RWPE2 (cell line): Measurements from ENCODE around the gene ANXA11.
"Not testable (repeated sequence)": the region's sequence is repeated elsewhere in the genome, so short reads cannot be mapped to it uniquely, and the experiment has no call there.

Experiments
- ATAC-seq: fragments of 200-7000 bp; cut with Tn5 transposase; 3 replicates; pipeline ENCODE4 v1.9.1; 2021; ENCODE audit warnings: low read depth
- DNase-seq: peaks from one replicate; pipeline ENCODE4 v3.0.0-alpha.2; 2020; ENCODE audit warnings: low spot score
- H3K27ac ChIP-seq: fragments of 450-650 bp; 2 replicates; pipeline ENCODE4 v1.5.1; 2017; ENCODE audit warnings: mild to moderate bottlenecking; ENCODE audit not compliant: poor library complexity, severe bottlenecking
- H3K27me3 ChIP-seq: fragments of 250-450 bp; sonication (Bioruptor Pico); 2 replicates; pipeline ENCODE4 v1.5.1; 2021; ENCODE audit warnings: mild to moderate bottlenecking, moderate library complexity; ENCODE audit not compliant: insufficient read depth, poor library complexity, severe bottlenecking
- H3K36me3 ChIP-seq: fragments of 250-450 bp; sonication (Bioruptor Pico); 2 replicates; pipeline ENCODE4 v1.5.1; 2020; ENCODE audit warnings: low read depth, mild to moderate bottlenecking, moderate library complexity
- H3K4me1 ChIP-seq: fragments of 250-450 bp; sonication (Bioruptor Pico); 2 replicates; pipeline ENCODE4 v1.5.1; 2021; ENCODE audit warnings: mild to moderate bottlenecking, moderate library complexity; ENCODE audit not compliant: insufficient read depth, poor library complexity, severe bottlenecking
- H3K4me3 ChIP-seq: fragments of 250-450 bp; sonication (Bioruptor Pico); 2 replicates; pipeline ENCODE4 v1.5.1; 2021; ENCODE audit warnings: mild to moderate bottlenecking, moderate library complexity; ENCODE audit not compliant: severe bottlenecking
- H3K9me3 ChIP-seq: fragments of 250-450 bp; sonication (Bioruptor Pico); 2 replicates; pipeline ENCODE4 v1.5.1; 2021; ENCODE audit warnings: mild to moderate bottlenecking, moderate library complexity; ENCODE audit not compliant: severe bottlenecking
- TF ChIP-seq, protein P1 (sequence below): fragments of 450-650 bp; IDR thresholded peaks from one replicate; pipeline ENCODE4 v1.5.1; 2017; ENCODE audit warnings: mild to moderate bottlenecking, moderate library complexity; ENCODE audit not compliant: poor library complexity, severe bottlenecking

Gene ANXA11

DNA sequence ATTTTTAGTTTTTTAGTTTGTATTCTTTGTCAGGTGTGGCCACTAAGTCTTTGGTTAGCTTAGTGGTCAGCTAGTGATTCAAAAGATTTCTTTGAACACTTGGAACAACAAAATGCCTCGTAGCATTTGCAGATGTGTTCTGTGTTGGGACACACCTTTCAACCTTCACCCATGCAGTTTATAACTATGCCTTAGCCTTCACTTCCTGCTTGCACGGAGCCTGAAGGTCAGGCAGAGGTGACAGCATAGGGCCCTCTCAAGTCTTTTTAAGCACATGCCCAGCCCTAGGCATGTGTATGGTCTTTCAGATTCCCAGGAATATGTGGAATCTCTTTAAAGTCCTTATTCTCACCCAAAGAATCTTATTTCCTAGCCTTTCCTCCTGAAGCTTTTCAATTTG is 55.2 kb downstream of the ANXA11 start:
- Histone ChIP-seq H3K27me3 (no peaks in the 10 kb centered on the region), H3K4me1 (peaks cover 19% of the 10 kb centered on the region), H3K9me3 (no peaks in the 10 kb centered on the region), H3K27ac (no peak overlapping the region), H3K36me3 (peaks cover 22% of the 10 kb centered on the region), H3K4me3 (no peak overlapping the region)
- TF ChIP-seq, protein P1, sequence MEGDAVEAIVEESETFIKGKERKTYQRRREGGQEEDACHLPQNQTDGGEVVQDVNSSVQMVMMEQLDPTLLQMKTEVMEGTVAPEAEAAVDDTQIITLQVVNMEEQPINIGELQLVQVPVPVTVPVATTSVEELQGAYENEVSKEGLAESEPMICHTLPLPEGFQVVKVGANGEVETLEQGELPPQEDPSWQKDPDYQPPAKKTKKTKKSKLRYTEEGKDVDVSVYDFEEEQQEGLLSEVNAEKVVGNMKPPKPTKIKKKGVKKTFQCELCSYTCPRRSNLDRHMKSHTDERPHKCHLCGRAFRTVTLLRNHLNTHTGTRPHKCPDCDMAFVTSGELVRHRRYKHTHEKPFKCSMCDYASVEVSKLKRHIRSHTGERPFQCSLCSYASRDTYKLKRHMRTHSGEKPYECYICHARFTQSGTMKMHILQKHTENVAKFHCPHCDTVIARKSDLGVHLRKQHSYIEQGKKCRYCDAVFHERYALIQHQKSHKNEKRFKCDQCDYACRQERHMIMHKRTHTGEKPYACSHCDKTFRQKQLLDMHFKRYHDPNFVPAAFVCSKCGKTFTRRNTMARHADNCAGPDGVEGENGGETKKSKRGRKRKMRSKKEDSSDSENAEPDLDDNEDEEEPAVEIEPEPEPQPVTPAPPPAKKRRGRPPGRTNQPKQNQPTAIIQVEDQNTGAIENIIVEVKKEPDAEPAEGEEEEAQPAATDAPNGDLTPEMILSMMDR, result no peak
- no peak for ATAC-seq
- no peak for DNase-seq

DNA sequence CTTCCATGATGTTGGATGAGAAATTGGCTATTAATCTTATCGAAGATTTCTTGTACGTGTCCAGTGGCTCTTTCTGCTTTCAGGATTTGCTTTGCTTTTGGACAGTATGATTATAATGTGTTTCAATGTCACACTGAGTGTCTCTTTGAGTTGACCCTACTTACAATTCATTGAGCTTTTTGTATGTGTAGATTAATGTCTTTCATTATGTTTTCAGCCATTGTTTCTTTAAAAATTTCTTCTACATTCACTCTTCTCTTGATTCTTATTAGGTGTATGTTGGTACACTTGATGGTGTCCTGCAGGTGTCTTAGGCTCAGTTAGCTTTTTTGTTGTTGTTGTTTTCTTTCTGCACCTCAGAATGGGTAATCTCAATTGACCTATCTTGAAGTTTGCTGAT is 56.2 kb downstream of the ANXA11 start:
- no peak for DNase-seq
- TF ChIP-seq, protein P1, result no peak
- Histone ChIP-seq H3K9me3 (no peaks in the 10 kb centered on the region), H3K4me1 (peaks cover 10% of the 10 kb centered on the region), H3K4me3 (no peak overlapping the region), H3K27me3 (no peaks in the 10 kb centered on the region), H3K36me3 (peaks cover 17% of the 10 kb centered on the region), H3K27ac (no peak overlapping the region)
- no peak for ATAC-seq

DNA sequence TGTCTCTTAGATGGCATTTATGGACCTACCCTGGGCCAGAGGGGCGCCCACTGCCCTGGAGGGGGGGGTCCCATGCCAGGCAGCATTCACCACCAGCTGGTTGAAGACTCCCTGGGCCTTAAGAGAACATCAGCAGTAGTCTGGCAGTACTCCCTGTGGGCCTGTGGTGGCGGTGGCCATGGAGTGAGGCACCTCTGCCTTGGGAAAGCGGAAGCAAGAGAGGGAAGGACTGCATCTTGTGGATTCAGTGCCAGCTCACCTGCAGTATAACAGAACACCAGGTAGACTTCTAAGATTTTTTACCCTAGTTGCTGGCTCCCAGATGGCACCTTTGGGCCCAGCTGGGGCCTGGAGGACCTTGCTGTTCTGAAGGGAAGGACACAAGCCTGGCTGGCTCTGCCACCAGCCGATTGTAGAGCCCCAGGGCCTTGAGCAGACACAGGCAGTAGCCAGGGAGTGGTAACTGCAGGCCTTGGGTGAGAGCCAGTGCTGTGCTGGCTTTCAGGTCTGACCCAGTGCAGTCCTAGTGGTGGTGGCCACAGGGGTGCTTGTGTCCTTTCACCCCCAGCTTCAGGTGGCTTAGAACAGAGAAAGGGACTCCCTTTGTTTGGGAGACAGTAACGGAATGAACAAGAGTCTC is 57.1 kb downstream of the ANXA11 start:
- Histone ChIP-seq H3K4me1 (peaks cover 14% of the 10 kb centered on the region), H3K9me3 (no peaks in the 10 kb centered on the region), H3K4me3 (no peak overlapping the region), H3K36me3 (peaks cover 9% of the 10 kb centered on the region), H3K27me3 (no peaks in the 10 kb centered on the region), H3K27ac (no peak overlapping the region)
- ATAC-seq, result no peak
- TF ChIP-seq, protein P1, result no peak
- DNase-seq, result no peak

DNA sequence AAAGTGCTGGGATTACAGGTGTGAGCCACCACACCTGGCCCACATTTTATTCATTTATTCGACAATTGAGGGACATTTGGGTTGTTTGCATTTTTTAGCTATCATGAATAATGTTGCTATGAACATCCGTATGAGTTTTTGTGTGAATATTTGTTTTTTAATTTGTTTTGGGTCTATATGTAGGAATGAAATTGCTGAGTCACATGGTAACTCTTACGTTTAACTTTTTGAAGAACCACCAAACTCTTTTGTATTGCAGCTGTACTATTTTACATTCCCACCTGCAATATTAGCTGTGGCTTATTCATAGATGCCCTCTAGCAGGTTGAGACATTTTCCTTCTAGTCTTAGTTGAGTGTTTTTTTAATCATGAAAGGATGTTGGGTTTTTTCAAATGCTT is 58.4 kb downstream of the ANXA11 start:
- Histone ChIP-seq H3K4me3 (no peak overlapping the region), H3K36me3 (0 out of 2 replicates have a peak, but pooled peaks cover 2% of the 10 kb centered on the region), H3K9me3 (no peaks in the 10 kb centered on the region), H3K4me1 (peaks cover 14% of the 10 kb centered on the region), H3K27ac (no peak overlapping the region), H3K27me3 (no peaks in the 10 kb centered on the region)
- no peak for ATAC-seq
- TF ChIP-seq, protein P1, result no peak
- DNase-seq, result no peak

DNA sequence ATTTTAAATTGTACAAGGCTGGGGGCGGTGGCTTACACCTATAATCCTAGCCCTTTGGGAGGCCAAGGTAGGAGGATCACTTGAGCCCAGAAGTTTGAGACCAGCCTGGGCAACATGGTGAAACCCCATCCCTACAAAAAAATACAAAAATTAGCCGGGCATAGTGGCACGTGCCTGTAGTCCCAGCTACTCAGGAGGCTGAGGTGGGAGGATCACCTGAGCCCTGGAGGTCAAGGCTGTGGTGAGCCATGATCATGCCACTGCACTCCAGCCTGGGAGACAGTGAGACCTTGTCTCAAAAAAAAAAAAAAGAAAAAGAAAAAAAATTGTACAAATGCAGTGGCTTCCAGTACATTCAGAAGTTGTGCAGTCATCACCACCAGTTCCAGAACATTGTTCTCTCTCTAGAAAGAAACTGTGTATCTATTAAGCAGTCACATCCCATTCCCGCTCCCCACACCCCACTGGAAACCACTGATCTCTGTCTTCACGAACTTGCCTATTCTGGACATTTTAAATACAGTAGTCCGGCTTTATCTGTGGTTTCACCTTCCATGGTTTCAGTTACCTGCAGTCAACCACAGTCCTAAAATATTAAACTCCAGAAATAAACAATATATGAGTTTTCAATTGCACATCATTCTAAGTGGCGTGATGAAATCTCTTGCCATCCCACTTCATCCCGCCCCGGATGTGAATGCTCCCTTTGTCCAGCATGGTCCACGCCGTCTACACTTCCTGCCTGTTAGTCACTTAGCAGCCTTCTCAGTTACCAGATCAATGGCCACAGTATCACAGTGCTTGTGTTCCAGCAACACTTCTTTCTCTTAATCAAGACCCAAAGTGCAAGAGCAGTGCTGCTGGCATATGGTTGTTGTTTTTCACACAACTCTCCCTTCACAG is 59.7 kb downstream of the ANXA11 start:
- not testable (repeated sequence) for H3K36me3 ChIP-seq, H3K27me3 ChIP-seq, H3K4me3 ChIP-seq, H3K9me3 ChIP-seq, DNase-seq
- Histone ChIP-seq H3K4me1 (peaks cover 14% of the 10 kb centered on the region), H3K27ac (peak overlapping the region; percentile 8)
- ATAC-seq, result peak; percentile 74
